Astrocyte of the spinal cord (primary cell): ENCODE data around the gene EGF.
A peak's percentile ranks its signal among the peaks of the same experiment; 100 is the strongest.

ENCODE experiments used
- DNase-seq: peaks from one replicate; pipeline ENCODE4 v3.0.0; 2011; ENCODE audit warnings: low read depth, low spot score
- H3K4me3 ChIP-seq: 2 replicates; pipeline ENCODE4 v1.5.1; 2011; ENCODE audit warnings: low read depth, mild to moderate bottlenecking, low read length, moderate library complexity
- CTCF ChIP-seq: IDR thresholded peaks from 2 replicates; pipeline ENCODE4 v1.5.1; 2012; ENCODE audit warnings: low read depth, mild to moderate bottlenecking, low read length, inconsistent platforms
- in situ Hi-C: cut with HindIII; loops from 2 replicates; pipeline ENCODE4 v1.10.0; 2017; ENCODE audit warnings: low sequenced_read_pairs

EGF gene

DNA sequence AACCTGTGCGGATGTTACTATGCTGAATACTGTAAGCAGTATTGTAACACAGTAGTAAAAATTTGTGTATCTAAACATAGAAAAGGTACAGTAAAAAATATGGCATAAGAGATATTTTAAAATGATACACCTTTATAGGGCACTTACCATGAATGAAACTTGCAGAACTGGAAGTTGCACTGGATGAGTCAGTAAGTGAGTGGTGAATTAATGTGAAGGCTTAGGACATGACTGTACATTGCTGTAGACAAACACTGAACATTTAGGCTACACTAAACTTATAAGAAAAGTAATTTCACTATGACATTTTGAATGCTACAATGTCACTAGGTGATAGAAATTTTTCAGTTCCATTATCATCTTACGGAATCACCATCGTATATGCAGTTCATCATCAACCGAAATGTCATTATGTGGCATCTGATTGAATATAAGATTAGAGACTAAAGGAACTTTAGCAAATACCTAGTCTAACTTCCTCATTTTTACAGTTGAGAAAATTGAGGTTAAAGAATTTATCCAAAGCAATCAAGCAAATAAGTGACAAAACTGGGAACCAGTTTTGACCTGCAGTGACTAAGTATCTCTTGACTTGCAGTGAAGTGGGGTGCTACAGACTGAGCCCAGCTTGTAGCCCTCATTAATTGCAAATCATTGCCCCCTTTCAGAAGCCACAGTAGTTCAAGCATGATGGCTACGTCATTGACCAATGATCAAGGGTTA, 55.3 kb downstream of the EGF start:
- no peak overlapping the region for H3K4me3 ChIP-seq
- in situ Hi-C loops: no loop called here
- no peak for TF ChIP-seq CTCF
- peak; percentile 63 for DNase-seq

- TF ChIP-seq CTCF: no peak
- no peak for DNase-seq
- in situ Hi-C loops: no loop called here
- H3K4me3 ChIP-seq: no peak overlapping the region
These were observed 56.4 kb downstream of the EGF start for GRCh38 chr4:109969087-109969486.

DNA sequence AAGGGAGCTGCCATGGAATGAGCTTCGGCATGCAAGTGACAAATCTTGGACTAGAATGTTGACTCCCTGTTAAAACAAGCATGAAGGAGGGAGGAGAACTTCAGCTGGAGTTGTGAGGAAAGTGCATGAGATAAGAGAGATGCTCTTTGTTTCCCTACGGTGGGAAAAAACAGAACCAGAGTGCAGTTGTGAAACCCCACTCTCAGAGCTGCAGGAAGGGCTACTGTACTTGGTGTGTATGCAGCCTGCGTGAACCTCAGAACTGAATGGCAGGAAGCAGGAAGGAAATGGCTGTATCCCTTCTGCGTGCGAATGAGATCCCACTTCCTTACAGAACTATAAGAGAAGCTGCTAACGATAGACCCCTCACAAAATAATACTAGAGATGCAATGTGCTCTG, 57.2 kb downstream of the EGF start:
- TF ChIP-seq CTCF: no peak
- no peak for DNase-seq

DNA sequence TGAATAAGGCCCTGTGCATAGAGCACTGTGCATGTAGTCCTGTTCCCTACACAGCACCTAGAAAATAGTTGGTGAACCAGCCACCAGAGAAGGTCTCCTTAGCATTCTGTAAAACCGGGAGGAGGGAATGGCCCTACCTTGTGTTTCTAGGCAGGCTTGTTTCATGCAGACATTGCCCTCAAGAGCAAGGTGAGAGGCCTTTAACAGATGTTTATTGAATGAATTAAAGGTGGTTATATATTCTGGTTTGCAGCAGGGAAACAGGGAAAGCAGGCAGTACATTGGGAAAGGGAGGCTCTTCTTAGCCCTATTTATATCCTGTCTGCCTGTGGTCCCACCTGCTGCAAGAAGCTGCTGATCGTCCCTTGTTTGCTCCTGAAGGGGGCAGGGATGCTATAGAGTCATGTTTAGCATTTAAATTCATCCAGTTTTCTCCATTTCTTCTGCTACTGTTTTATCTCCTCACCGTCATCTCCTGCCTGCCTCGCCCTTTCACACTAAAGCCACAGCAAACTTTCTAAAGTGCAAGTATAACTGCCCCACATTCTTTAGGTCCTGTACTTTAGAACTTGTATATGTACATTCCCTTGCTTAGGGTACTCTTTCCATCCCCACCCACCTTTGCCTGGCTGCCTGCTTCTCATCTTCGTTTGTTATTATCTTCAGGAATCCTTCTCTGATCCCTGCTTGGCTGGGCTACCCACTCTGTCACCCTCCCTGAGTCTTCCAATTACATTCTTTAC, 60.3 kb downstream of the EGF start:
- DNase-seq: no peak
- no peak overlapping the region for H3K4me3 ChIP-seq
- in situ Hi-C loops: no loop called here
- no peak for TF ChIP-seq CTCF

More for the DNA sequence above, 57.2 kb downstream of the EGF start:
- in situ Hi-C loops: no loop called here
- H3K4me3 ChIP-seq: no peak overlapping the region

DNA sequence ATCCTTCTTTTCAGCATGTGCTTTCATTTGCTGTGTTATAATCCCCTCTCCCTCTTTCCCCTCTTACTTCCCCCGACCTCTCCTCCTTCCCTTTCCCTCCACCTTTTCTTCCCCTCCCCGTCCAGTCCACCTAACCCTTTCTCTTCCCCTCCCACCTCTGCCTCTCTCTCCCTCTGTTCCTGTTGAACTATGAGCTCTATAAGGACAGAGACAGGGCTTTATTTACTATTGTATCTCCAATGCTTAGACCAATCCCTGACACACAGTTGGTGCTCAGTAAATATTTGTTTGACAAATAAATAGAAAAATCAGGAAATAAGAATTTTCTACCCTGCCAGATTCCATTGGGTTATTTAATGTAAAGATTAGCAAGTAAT, 60.8 kb downstream of the EGF start:
- no peak for DNase-seq

DNA sequence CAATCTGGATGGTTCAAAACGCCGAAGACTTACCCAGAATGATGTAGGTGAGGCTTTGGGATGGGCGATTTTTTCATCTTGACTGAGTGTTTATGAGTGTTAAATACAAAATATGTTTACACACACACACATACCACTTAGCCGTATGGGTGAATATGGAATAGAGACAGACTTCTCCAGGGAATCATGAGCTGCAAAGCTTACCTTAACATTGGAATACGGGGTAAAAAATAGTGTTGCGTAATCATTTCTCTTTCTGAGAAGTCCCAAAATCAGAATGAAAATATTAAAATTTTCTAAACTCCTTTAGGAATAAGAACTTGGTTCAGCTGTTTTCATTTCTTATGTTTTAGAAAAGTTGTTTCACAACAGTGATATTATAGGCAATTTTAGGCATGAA, 63.5 kb downstream of the EGF start:
- in situ Hi-C loops: no loop called here
- no peak overlapping the region for H3K4me3 ChIP-seq
- TF ChIP-seq CTCF: no peak
- no peak for DNase-seq

More for the DNA sequence above, 60.8 kb downstream of the EGF start:
- TF ChIP-seq CTCF: no peak
- H3K4me3 ChIP-seq: no peak overlapping the region
- in situ Hi-C loops: no loop called here
